ENCODE data around the gene HSFX1.
"Not testable (repeated sequence)": the region's sequence is repeated elsewhere in the genome, so short reads cannot be mapped to it uniquely, and the experiment has no call there.

Gene HSFX1

GRCh38 chrX:149781727-149782126 lies 7.9 kb downstream of the HSFX1 start, which contains the start of gene MAGEA9:
TSS of gene MAGEA9 (plus strand) at chrX:149781930. CDS start at chrX:149786211, 4,281 bp downstream.
- H3K4me1 Mint-ChIP-seq (ENCODE audit: low read depth); H3K27ac Mint-ChIP-seq; H3K27me3 Mint-ChIP-seq; H3K9me3 Mint-ChIP-seq (ENCODE audit: low read depth); H3K4me3 Mint-ChIP-seq; H3K36me3 Mint-ChIP-seq: not testable (repeated sequence)

DNA sequence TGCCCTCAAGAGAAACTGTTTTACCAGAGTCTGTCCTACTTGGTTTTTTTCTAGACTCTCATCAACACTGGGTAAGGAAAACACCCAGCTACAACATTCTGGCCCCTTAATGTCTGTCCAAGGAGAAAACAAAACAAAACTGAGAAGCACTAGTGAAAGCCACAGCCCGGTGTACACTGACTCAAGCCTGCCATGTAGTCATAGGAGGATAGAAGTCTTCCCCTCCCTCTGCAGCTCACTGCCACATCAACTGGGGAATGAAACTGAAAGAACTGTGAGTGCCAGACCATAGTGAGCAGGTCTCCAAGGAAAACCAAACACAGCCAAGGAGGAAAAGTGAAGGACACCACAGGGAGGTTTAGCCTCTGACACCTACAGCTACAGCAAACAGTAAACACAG lies 21.7 kb downstream of the HSFX1 start:
- H3K27me3 Mint-ChIP-seq; H3K4me3 Mint-ChIP-seq; H3K9me3 Mint-ChIP-seq (ENCODE audit: low read depth); H3K27ac Mint-ChIP-seq; H3K36me3 Mint-ChIP-seq: not testable (repeated sequence)
- peaks cover 27% of the 10 kb centered on the region for H3K4me1 Mint-ChIP-seq (ENCODE audit: low read depth)

DNA sequence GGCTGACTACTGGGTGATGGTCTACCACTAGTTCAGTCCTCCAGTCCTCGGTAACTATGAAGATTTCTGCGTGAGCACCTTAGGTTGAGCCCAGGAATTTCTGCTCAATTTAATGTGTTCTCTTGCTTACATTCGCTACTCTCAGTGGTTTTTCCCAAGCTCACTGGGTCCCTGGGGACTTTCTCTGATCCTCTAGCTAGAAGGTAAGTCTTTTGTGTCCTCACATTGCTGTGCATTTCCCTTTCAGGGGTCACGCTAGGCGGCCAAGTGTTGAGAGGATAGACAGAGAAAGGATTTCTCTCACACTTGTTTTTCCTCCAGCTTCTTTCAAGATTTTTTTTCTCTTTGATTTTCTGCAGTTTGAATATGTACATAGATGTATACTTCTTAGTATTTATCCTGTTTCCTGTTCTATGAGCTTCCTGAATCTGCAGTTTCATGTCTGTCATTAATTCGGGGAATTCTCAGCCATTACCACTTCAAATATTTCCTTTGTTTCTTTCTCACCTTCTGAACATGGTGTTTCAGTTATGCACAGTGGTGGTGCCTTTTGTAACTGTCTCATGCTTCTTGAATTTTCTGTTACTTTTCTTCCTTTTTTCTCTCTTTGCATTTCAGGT lies 25.3 kb downstream of the HSFX1 start:
- H3K4me3 Mint-ChIP-seq = no peak overlapping the region
- peak overlapping the region; percentile 46 for H3K27ac Mint-ChIP-seq

GRCh38 chrX:149799938-149800337 lies 26.1 kb downstream of the HSFX1 start:
- Mint-ChIP-seq H3K4me1 (ENCODE audit: low read depth) (peaks cover 32% of the 10 kb centered on the region), H3K27ac (no peak overlapping the region), H3K4me3 (no peak overlapping the region), H3K36me3 (no peaks in the 10 kb centered on the region), H3K9me3 (ENCODE audit: low read depth) (no peaks in the 10 kb centered on the region), H3K27me3 (no peaks in the 10 kb centered on the region)

More for the DNA sequence above, 25.3 kb downstream of the HSFX1 start:
- H3K36me3 Mint-ChIP-seq = no peaks in the 10 kb centered on the region
- H3K4me1 Mint-ChIP-seq (ENCODE audit: low read depth) = peaks cover 32% of the 10 kb centered on the region
- no peaks in the 10 kb centered on the region for H3K9me3 Mint-ChIP-seq (ENCODE audit: low read depth)
- no peaks in the 10 kb centered on the region for H3K27me3 Mint-ChIP-seq

GRCh38 chrX:149803458-149804062 lies 29.7 kb downstream of the HSFX1 start:
- Mint-ChIP-seq H3K4me3 (no peak overlapping the region), H3K27ac (no peak overlapping the region), H3K27me3 (no peaks in the 10 kb centered on the region), H3K4me1 (ENCODE audit: low read depth) (peaks cover 19% of the 10 kb centered on the region), H3K36me3 (no peaks in the 10 kb centered on the region), H3K9me3 (ENCODE audit: low read depth) (no peaks in the 10 kb centered on the region)

DNA sequence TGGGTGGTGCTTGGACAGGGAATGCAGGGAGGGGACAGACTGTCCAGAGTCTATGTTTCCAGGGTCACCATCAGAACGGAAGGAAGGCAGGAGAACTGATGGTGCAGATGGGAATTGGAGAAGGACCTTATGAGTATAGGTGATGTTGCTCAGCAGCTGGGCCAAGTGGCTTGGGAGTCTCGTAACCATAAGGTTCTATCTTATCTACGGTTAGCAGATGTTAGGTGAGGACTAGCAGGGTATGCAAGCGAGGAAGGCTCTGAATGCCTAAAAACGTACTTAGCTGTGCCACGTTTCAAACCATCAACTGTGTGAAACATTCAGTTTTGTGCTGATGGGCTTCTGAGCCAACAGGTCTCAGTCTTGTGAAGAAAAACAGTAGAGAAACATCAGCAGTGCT lies 30.2 kb downstream of the HSFX1 start:
- Mint-ChIP-seq H3K4me1 (ENCODE audit: low read depth) (peaks cover 18% of the 10 kb centered on the region), H3K36me3 (no peaks in the 10 kb centered on the region), H3K27me3 (no peaks in the 10 kb centered on the region), H3K27ac (no peak overlapping the region), H3K9me3 (ENCODE audit: low read depth) (no peaks in the 10 kb centered on the region), H3K4me3 (no peak overlapping the region)

GRCh38 chrX:149807747-149808458 lies 34.0 kb downstream of the HSFX1 start:
- Mint-ChIP-seq H3K4me1 (ENCODE audit: low read depth) (no peaks in the 10 kb centered on the region), H3K9me3 (ENCODE audit: low read depth) (no peaks in the 10 kb centered on the region), H3K36me3 (no peaks in the 10 kb centered on the region), H3K27ac (no peak overlapping the region), H3K27me3 (no peaks in the 10 kb centered on the region), H3K4me3 (no peak overlapping the region)

- Mint-ChIP-seq H3K27me3 (peaks cover 1% of the 10 kb centered on the region), H3K9me3 (ENCODE audit: low read depth) (no peaks in the 10 kb centered on the region), H3K27ac (peak overlapping the region; percentile 58), H3K36me3 (no peaks in the 10 kb centered on the region), H3K4me1 (ENCODE audit: low read depth) (no peaks in the 10 kb centered on the region), H3K4me3 (no peak overlapping the region)
Measured at GRCh38 chrX:149818652-149819051, 44.8 kb downstream of the HSFX1 start.

- no peaks in the 10 kb centered on the region for H3K9me3 Mint-ChIP-seq (ENCODE audit: low read depth)
- peaks cover 1% of the 10 kb centered on the region for H3K27me3 Mint-ChIP-seq
Measured at GRCh38 chrX:149819371-149819770, 45.5 kb downstream of the HSFX1 start.

GRCh38 chrX:149825424-149825823 lies 51.6 kb downstream of the HSFX1 start:
- H3K27me3 Mint-ChIP-seq = peaks cover 4% of the 10 kb centered on the region
- H3K4me3 Mint-ChIP-seq = no peak overlapping the region
- H3K9me3 Mint-ChIP-seq (ENCODE audit: low read depth) = no peaks in the 10 kb centered on the region
- no peak overlapping the region for H3K27ac Mint-ChIP-seq
- peaks cover 19% of the 10 kb centered on the region for H3K4me1 Mint-ChIP-seq (ENCODE audit: low read depth)
- no peaks in the 10 kb centered on the region for H3K36me3 Mint-ChIP-seq

More at GRCh38 chrX:149819371-149819770, 45.5 kb downstream of the HSFX1 start:
- Mint-ChIP-seq H3K27ac (no peak overlapping the region), H3K4me3 (no peak overlapping the region), H3K36me3 (no peaks in the 10 kb centered on the region), H3K4me1 (ENCODE audit: low read depth) (no peaks in the 10 kb centered on the region)

All from activated naive CD8-positive, alpha-beta T cell (primary cell).